ENCODE results near the gene GYS2.

The GYS2 gene

GRCh38 chr12:21501258-21502163, 103.1 kb downstream of the GYS2 start, which contains the start of the genes GOLT1B and RECQL:
TSS of gene GOLT1B (plus strand) at chr12:21501789. CDS start at chr12:21501924, 135 bp downstream.
TSS of gene RECQL (minus strand) at chr12:21501635. CDS start at chr12:21499570, 2,065 bp downstream.
- DNase-seq, result peak; percentile 97

- DNase-seq, result no peak
Observed at GRCh38 chr12:21500786-21501257, 103.8 kb downstream of the GYS2 start.

- DNase-seq, result no peak
Observed at GRCh38 chr12:21499765-21500164, 104.9 kb downstream of the GYS2 start.

All from activated CD4-positive, alpha-beta T cell treated with anti-CD3 and anti-CD28 coated beads, Interleukin-2, amount 50 U/mL, for 16 hours (primary cell).